GM12878 (cell line): ENCODE measurements around the gene BIRC6. TPM values are rescaled to one million over a fixed set of nuclear protein-coding genes. Genes with fewer than 3 reads are reported as not detected.

Experiments used
- ATAC-seq: fragments of 200-7000 bp; cut with Tn5 transposase; 3 replicates; pipeline ENCODE4 v1.9.1; 2020; ENCODE audit warnings: mild to moderate bottlenecking, moderate library complexity
- BruUV-seq: library from RNA; stranded (reverse); fragments of 400-500 nt; replicated peaks from 2 replicates; lab custom pipeline; 2021; lab: Mats Ljungman, UMichigan
- CTCF ChIA-PET: fragments of 300-600 bp; sonication (Branson Sonifier 250); formaldehyde crosslinking; extraction: SDS; loops from one replicate; lab custom pipeline; 2021; ENCODE audit warnings: inconsistent platforms; lab: Yijun Ruan, JAX
- POLR2A ChIA-PET: fragments of 350-600 bp; formaldehyde crosslinking; extraction: SDS; loops from one replicate; lab custom pipeline; 2021; ENCODE audit warnings: inconsistent platforms; lab: Charles Lee
- RAD21 ChIA-PET: fragments of 300-600 bp; sonication (Branson Sonifier 250); formaldehyde crosslinking; loops from one replicate; lab custom pipeline; 2023; ENCODE audit warnings: antibody characterized with exemption; ENCODE audit not compliant: unreplicated experiment; lab: Charles Lee
- SMC1A ChIA-PET: fragments of 300-600 bp; sonication (Branson Sonifier 250); formaldehyde crosslinking; loops from one replicate; lab custom pipeline; 2023; ENCODE audit not compliant: unreplicated experiment, uncharacterized antibody; lab: Charles Lee
- DNase-seq: peaks from one replicate; pipeline ENCODE4 v3.0.0-alpha.2; 2011; ENCODE audit warnings: low read depth, low spot score
- FAIRE-seq: peaks from 3 replicates; lab custom pipeline; 2011; peaks lifted over from hg19 to GRCh38; lab: Jason Lieb, UNC
- H2AFZ ChIP-seq: 2 replicates; pipeline ENCODE4 v1.6.0; 2011; ENCODE audit warnings: low read depth, low read length, control low read depth; ENCODE audit not compliant: control insufficient read depth
- H3K27ac ChIP-seq: 2 replicates; pipeline ENCODE4 v1.5.1; 2011; ENCODE audit warnings: control low read depth; ENCODE audit not compliant: control insufficient read depth, insufficient read depth
- H3K27me3 ChIP-seq, 2 experiments: replicated peaks in 1 of 2; 2 replicates each; pipeline versions ENCODE4 v1.6.0 to v1.6.1; 2011; ENCODE audit warnings: low read length in 1 of 2; ENCODE audit not compliant: control insufficient read depth in 2 of 2, insufficient read depth in 2 of 2
- H3K36me3 ChIP-seq, 2 experiments: 2 replicates each; pipeline ENCODE4 v1.5.1; 2011; ENCODE audit warnings: low read length in 1 of 2; ENCODE audit not compliant: control insufficient read depth in 2 of 2, insufficient read depth in 2 of 2
- H3K4me1 ChIP-seq: 2 replicates; pipeline ENCODE4 v1.6.1; 2011; ENCODE audit warnings: mild to moderate bottlenecking, low read length, moderate library complexity, mixed read lengths; ENCODE audit not compliant: control insufficient read depth, insufficient read depth
- H3K4me2 ChIP-seq: 2 replicates; pipeline ENCODE4 v1.6.0; 2011; ENCODE audit warnings: control low read depth; ENCODE audit not compliant: control insufficient read depth, insufficient read depth
- H3K4me3 ChIP-seq: fragments of 200-600 bp; sonication (generic); 2 replicates; pipeline ENCODE4 v1.5.1; 2016
- H3K79me2 ChIP-seq: 2 replicates; pipeline ENCODE4 v1.6.0; 2011; ENCODE audit warnings: low read length; ENCODE audit not compliant: control insufficient read depth, insufficient read depth
- H3K9ac ChIP-seq: 2 replicates; pipeline ENCODE4 v1.8.0; 2011; ENCODE audit warnings: low read length, control low read depth, mixed read lengths; ENCODE audit not compliant: control insufficient read depth, insufficient read depth
- H3K9me3 ChIP-seq: replicated peaks from 3 replicates; pipeline ENCODE4 v1.5.1; 2011; ENCODE audit warnings: mild to moderate bottlenecking, low read length; ENCODE audit not compliant: control insufficient read depth, insufficient read depth
- H4K20me1 ChIP-seq: 2 replicates; pipeline ENCODE4 v1.6.0; 2011; ENCODE audit not compliant: control insufficient read depth, insufficient read depth
- BHLHE40 ChIP-seq, 2 experiments: fragments of 450-650 bp in 1 of 2; IDR thresholded peaks; 2 replicates each; pipeline ENCODE4 v1.6.1; 2011 to 2017; ENCODE audit warnings: low read depth in 2 of 2, borderline replicate concordance in 1 of 2, improper control_type of control experiment in 1 of 2, low read length in 1 of 2, mild to moderate bottlenecking in 1 of 2
- IRF5 ChIP-seq: fragments of 450-650 bp; IDR thresholded peaks from 2 replicates; pipeline ENCODE4 v1.6.1; 2017; ENCODE audit warnings: borderline replicate concordance
- KLF5 ChIP-seq: fragments of 450-650 bp; IDR thresholded peaks from 2 replicates; pipeline ENCODE4 v1.6.1; 2014; ENCODE audit warnings: mild to moderate bottlenecking; ENCODE audit not compliant: partially characterized antibody
- MYB ChIP-seq: fragments of 150-350 bp; IDR thresholded peaks from 2 replicates; pipeline ENCODE4 v1.6.1; 2014; ENCODE audit warnings: mild to moderate bottlenecking, low read depth, low read length, borderline replicate concordance
- RB1 ChIP-seq: fragments of 450-650 bp; formaldehyde crosslinking; IDR thresholded peaks from 2 replicates; pipeline ENCODE4 v1.6.1; 2017; ENCODE audit warnings: mild to moderate bottlenecking, borderline replicate concordance
- RELB ChIP-seq: fragments of 450-650 bp; IDR thresholded peaks from 2 replicates; pipeline ENCODE4 v1.6.1; 2017; ENCODE audit warnings: low read depth, mild to moderate bottlenecking, moderate library complexity
- SRF ChIP-seq, 2 experiments: IDR thresholded peaks; 2 replicates each; pipeline ENCODE4 v1.6.1; 2011; ENCODE audit warnings: low read depth in 2 of 2, low read length in 2 of 2, mild to moderate bottlenecking in 1 of 2, moderate library complexity in 1 of 2
- SUZ12 ChIP-seq: fragments of 200-600 bp; sonication (generic); IDR thresholded peaks from one replicate; pipeline ENCODE4 v1.6.1; 2018; ENCODE audit warnings: antibody characterized with exemption, mild to moderate bottlenecking; ENCODE audit not compliant: unreplicated experiment
- TBL1XR1 ChIP-seq: IDR thresholded peaks from 2 replicates; pipeline ENCODE4 v1.6.1; 2012; ENCODE audit warnings: low read depth, low read length, improper control_type of control experiment
- WGBS: methylation state at CpG from one replicate; pipeline ENCODE4 v1.1.6; 2016; ENCODE audit warnings: low lambda C conversion rate; ENCODE audit not compliant: insufficient replicate concordance, insufficient coverage; ENCODE audit errors: missing lambda C conversion rate; 5-methylcytosine and 5-hydroxymethylcytosine counted together
- in situ Hi-C: fragments of 300-500 bp; cut with MboI; formaldehyde crosslinking; loops from 9 replicates; pipeline ENCODE4 v1.14.3; 2018; ENCODE audit warnings: mixed read lengths
- intact Hi-C: fragments of 100-400 bp; cut with micrococcal nuclease; formaldehyde crosslinking; loops from one replicate; pipeline ENCODE4 v1.14.2; 2022; ENCODE audit not compliant: unreplicated experiment
- polyA plus RNA-seq, 11 experiments: library from polyadenylated mRNA; depleted of rRNA in 4 of 11; unstranded in 6 of 11; stranded (reverse) in 5 of 11; fragments of >200 nt; fragmentation: Nextera tagmentation in 4 of 11; fragmentation: Illumina TruSeq in 1 of 11; extraction: Ambion mirVana in 4 of 11; extraction: Trizol in 1 of 11; gene quantifications; 1 replicate in 1 of 11; 2 replicates in 10 of 11; pipeline versions ENCODE4 v1.2.1 to v1.2.3, GENCODE V29; 2011 to 2016; ENCODE audit warnings: inconsistent platforms in 2 of 11, missing spikeins in 2 of 11, low read depth in 1 of 11
- total RNA-seq, 4 experiments: library from RNA; depleted of rRNA in 3 of 4; stranded (reverse); fragments of >200 nt in 3 of 4; fragmentation: Illumina TruSeq in 1 of 4; extraction: Trizol in 1 of 4; gene quantifications; 2 replicates each; pipeline versions ENCODE4 v1.2.1 to v1.2.3, GENCODE V29; 2013 to 2021

Gene BIRC6
- total and polyA plus RNA-seq, 10 of the 15 experiments (the other 5 are each of a cell fraction or from before 2014, with no cell fraction given): 18.8 to 118 (median 55.0) TPM

- Histone ChIP-seq H3K4me2 (no peak overlapping the region), H2AFZ (no peak overlapping the region), H3K9me3 (no peaks in the 10 kb centered on the region), H3K4me3 (no peak overlapping the region), H3K27me3 (no peaks in the 10 kb centered on the region), H4K20me1 (no peaks in the 10 kb centered on the region), H3K9ac (no peak overlapping the region), H3K4me1 (no peaks in the 10 kb centered on the region), H3K36me3 (peaks cover 2 to 26% of the 10 kb centered on the region in 2 experiments), H3K27ac (no peak overlapping the region), H3K79me2 (no peaks in the 10 kb centered on the region)
- ATAC-seq (no peak), DNase-seq (no peak), FAIRE-seq (no peak)
- ChIA-PET POLR2A (no interaction called here), RAD21 (no interaction called here), CTCF (no interaction called here), SMC1A (no interaction called here)
- intact Hi-C loops: no loop called here
- no peak for TF ChIP-seq RB1
- TF ChIP-seq IRF5: no peak
- TF ChIP-seq RELB: no peak
- TF ChIP-seq SUZ12: no peak
- TF ChIP-seq SRF (IDR thresholded peaks at IDR 0.05; ENCODE audit: low read depth in 2 of 2, low read length in 2 of 2): no peak
- TF ChIP-seq KLF5: no peak
- no peak for TF ChIP-seq TBL1XR1
- no peak for TF ChIP-seq MYB
- TF ChIP-seq BHLHE40 (IDR thresholded peaks at IDR 0.05; ENCODE audit: borderline replicate concordance in 1 of 2, low read depth in 2 of 2, low read length in 1 of 2): no peak
- in situ Hi-C loops: no loop called here
- WGBS: 94% methylated on average over 8 of the region's 8 CpGs
- BruUV-seq: no TSS peak
Measured at GRCh38 chr2:32478889-32479620, 122.2 kb downstream of the BIRC6 start.
